Measurements from ENCODE around the gene CELF4.

DNA sequence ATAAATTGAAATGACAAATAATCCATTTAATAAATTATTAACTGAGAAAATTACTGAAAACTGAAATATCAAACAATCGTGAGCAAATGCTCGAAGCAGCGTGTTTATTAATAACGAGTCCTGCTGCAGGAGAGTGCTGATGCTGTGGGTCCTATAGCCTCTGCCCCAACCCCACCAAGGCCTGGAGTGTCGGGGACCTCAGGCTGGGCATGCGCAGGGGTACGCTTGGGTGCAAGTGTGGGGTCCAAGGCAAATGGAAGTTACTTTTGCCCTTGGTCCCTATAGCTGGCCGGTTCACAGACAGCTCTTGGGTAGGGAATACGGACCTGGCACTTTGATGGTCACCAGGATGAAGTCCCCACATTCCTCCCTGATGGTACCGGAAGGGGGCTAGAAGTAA lies 43.3 kb upstream of the CELF4 start:
- TF ChIP-seq, protein P1, sequence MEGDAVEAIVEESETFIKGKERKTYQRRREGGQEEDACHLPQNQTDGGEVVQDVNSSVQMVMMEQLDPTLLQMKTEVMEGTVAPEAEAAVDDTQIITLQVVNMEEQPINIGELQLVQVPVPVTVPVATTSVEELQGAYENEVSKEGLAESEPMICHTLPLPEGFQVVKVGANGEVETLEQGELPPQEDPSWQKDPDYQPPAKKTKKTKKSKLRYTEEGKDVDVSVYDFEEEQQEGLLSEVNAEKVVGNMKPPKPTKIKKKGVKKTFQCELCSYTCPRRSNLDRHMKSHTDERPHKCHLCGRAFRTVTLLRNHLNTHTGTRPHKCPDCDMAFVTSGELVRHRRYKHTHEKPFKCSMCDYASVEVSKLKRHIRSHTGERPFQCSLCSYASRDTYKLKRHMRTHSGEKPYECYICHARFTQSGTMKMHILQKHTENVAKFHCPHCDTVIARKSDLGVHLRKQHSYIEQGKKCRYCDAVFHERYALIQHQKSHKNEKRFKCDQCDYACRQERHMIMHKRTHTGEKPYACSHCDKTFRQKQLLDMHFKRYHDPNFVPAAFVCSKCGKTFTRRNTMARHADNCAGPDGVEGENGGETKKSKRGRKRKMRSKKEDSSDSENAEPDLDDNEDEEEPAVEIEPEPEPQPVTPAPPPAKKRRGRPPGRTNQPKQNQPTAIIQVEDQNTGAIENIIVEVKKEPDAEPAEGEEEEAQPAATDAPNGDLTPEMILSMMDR (conservative IDR thresholded peaks at IDR 0.05; ENCODE audit: low read depth, low read length) = no peak
- no peak for TF ChIP-seq EZH2 (IDR thresholded peaks at IDR 0.05; ENCODE audit: low read length, unreplicated experiment)
- no peak for TF ChIP-seq EZH2phosphoT487 (IDR thresholded peaks at IDR 0.05; ENCODE audit: borderline replicate concordance, low read length)

Data from PC-3 (cell line).